Kidney (tissue), 11 donors: Measurements from ENCODE around the gene DTX2. TPM values are rescaled to one million over a fixed set of nuclear protein-coding genes. Genes with fewer than 3 reads are reported as not detected.
A peak's percentile ranks its signal among the peaks of the same experiment; 100 is the strongest.
"Not testable (repeated sequence)": the region's sequence is repeated elsewhere in the genome, so short reads cannot be mapped to it uniquely, and the experiment has no call there.

Experiments used
- DNase-seq, 5 donors: peaks; one replicate each; pipeline ENCODE4 v3.0.0-alpha.2; 2013 to 2020
- FAIRE-seq: peaks from 2 replicates; lab custom pipeline; 2012; peaks lifted over from hg19 to GRCh38; lab: Jason Lieb, UNC
- H3K27ac ChIP-seq, 2 donors: one replicate each; pipeline ENCODE4 v1.7.0; 2013; ENCODE audit warnings: low read depth in 2 of 2, low read length in 2 of 2, inconsistent platforms in 1 of 2
- H3K27me3 ChIP-seq: one replicate; pipeline ENCODE4 v1.7.1; 2013; ENCODE audit warnings: low read length, inconsistent platforms; ENCODE audit not compliant: control insufficient read depth, insufficient read depth
- H3K36me3 ChIP-seq, 3 donors: one replicate each; pipeline versions ENCODE4 v1.7.0 to v1.7.1; 2013; ENCODE audit warnings: low read length in 3 of 3, control low read depth in 1 of 3, inconsistent platforms in 1 of 3; ENCODE audit not compliant: insufficient read depth in 3 of 3, control insufficient read depth in 2 of 3
- H3K4me1 ChIP-seq, 3 donors: one replicate each; pipeline versions ENCODE4 v1.7.0 to v1.7.1; 2013; ENCODE audit warnings: low read length in 3 of 3, inconsistent platforms in 1 of 3, low read depth in 1 of 3; ENCODE audit not compliant: control insufficient read depth in 2 of 3, insufficient read depth in 2 of 3
- H3K4me3 ChIP-seq, 3 donors: one replicate each; pipeline versions ENCODE4 v1.7.0 to v1.8.1; 2013; ENCODE audit warnings: low read length in 3 of 3, control low read depth in 1 of 3, inconsistent platforms in 1 of 3
- H3K9ac ChIP-seq, 3 donors: one replicate each; pipeline versions ENCODE4 v1.7.0 to v1.7.1; 2013; ENCODE audit warnings: low read length in 3 of 3, control low read depth in 1 of 3, inconsistent platforms in 1 of 3
- H3K9me3 ChIP-seq, 3 donors: one replicate each; pipeline versions ENCODE4 v1.7.0 to v1.7.1; 2013; ENCODE audit warnings: low read length in 3 of 3, control low read depth in 1 of 3, inconsistent platforms in 1 of 3; ENCODE audit not compliant: control insufficient read depth in 2 of 3, insufficient read depth in 1 of 3
- intact Hi-C: fragments of 100-400 bp; cut with DNase I; formaldehyde crosslinking; loops from one replicate; pipeline ENCODE4 v1.11.1; 2022
- polyA plus RNA-seq: library from polyadenylated mRNA; stranded (reverse); fragments of 350-450 nt; fragmentation: Illumina TruSeq; extraction: RNeasy Lipid Tissue Mini Kit (QIAGEN cat#74804); gene quantifications from one replicate; pipeline ENCODE4 v1.2.3, GENCODE V29; 2014; ENCODE audit warnings: low read depth, low replicate concordance; ENCODE audit not compliant: insufficient read depth
- total RNA-seq: library from RNA; stranded (reverse); fragmentation: NEBNext Ultra II Directional; extraction: Animal tissue kit (Norgen Biotek cat#: 25700); gene quantifications from one replicate; pipeline ENCODE4 v1.2.1, GENCODE V29; 2021
- donor health status: control.
- donor health status: control.
- donor health status: DM: yes; HTN: yes; CAD: no.
- donor health status: Normal renal cell carcinoma (clear cell type).

The DTX2 gene
- total and polyA plus RNA-seq, 2 donors from 2014 or later, result 8.1 to 21.6 TPM

GRCh38 chr7:76499201-76499923 is 37.9 kb downstream of the DTX2 start:
- H3K36me3 ChIP-seq, DNase-seq, H3K9ac ChIP-seq, H3K9me3 ChIP-seq, H3K27ac ChIP-seq, intact Hi-C loops, H3K27me3 ChIP-seq, H3K4me3 ChIP-seq, H3K4me1 ChIP-seq, FAIRE-seq: not testable (repeated sequence)

GRCh38 chr7:76499924-76500241 is 38.4 kb downstream of the DTX2 start:
- DNase-seq, H3K27me3 ChIP-seq, FAIRE-seq, H3K4me3 ChIP-seq, H3K27ac ChIP-seq, H3K9ac ChIP-seq, intact Hi-C loops, H3K4me1 ChIP-seq, H3K9me3 ChIP-seq, H3K36me3 ChIP-seq: not testable (repeated sequence)

- intact Hi-C loops, H3K36me3 ChIP-seq, H3K4me3 ChIP-seq, FAIRE-seq, H3K4me1 ChIP-seq, H3K27ac ChIP-seq, H3K9ac ChIP-seq, H3K9me3 ChIP-seq, H3K27me3 ChIP-seq: not testable (repeated sequence)
- DNase-seq, result peak in 1 of 5 donors; percentile 60
Measured at GRCh38 chr7:76502224-76502623, 40.7 kb downstream of the DTX2 start.

GRCh38 chr7:76502836-76503235 is 41.3 kb downstream of the DTX2 start:
- H3K27me3 ChIP-seq, FAIRE-seq, H3K27ac ChIP-seq, H3K4me3 ChIP-seq, intact Hi-C loops, H3K9ac ChIP-seq, H3K9me3 ChIP-seq, H3K4me1 ChIP-seq, H3K36me3 ChIP-seq: not testable (repeated sequence)
- DNase-seq, result peak in 1 of 5 donors; percentile 61

- H3K27me3 ChIP-seq, H3K9ac ChIP-seq, H3K27ac ChIP-seq, H3K4me1 ChIP-seq, H3K9me3 ChIP-seq, H3K36me3 ChIP-seq, intact Hi-C loops, H3K4me3 ChIP-seq, FAIRE-seq: not testable (repeated sequence)
- DNase-seq, result peak in 1 of 5 donors; percentile 41
Measured at GRCh38 chr7:76503244-76503643, 41.7 kb downstream of the DTX2 start.

GRCh38 chr7:76504351-76505167 is 43.0 kb downstream of the DTX2 start:
- peak in 1 of 5 donors; percentile 44 for DNase-seq
- H3K27me3 ChIP-seq, H3K27ac ChIP-seq, H3K4me3 ChIP-seq, H3K9me3 ChIP-seq, H3K9ac ChIP-seq, intact Hi-C loops, FAIRE-seq, H3K4me1 ChIP-seq, H3K36me3 ChIP-seq: not testable (repeated sequence)
